Muscle of leg (tissue), 11 donors: ENCODE results near the gene C14orf119. TPM values are rescaled to one million over a fixed set of nuclear protein-coding genes. Genes with fewer than 3 reads are reported as not detected.
A peak's percentile ranks its signal among the peaks of the same experiment; 100 is the strongest.

Experiments used
- DNase-seq: peaks from one replicate; pipeline ENCODE4 v3.0.0; 2013
- H3K27ac ChIP-seq: one replicate; pipeline ENCODE4 v1.5.1; 2013; ENCODE audit warnings: mild to moderate bottlenecking, low read length, control low read depth
- H3K27me3 ChIP-seq: one replicate; pipeline ENCODE4 v1.6.1; 2013; ENCODE audit warnings: low read length; ENCODE audit not compliant: control insufficient read depth, insufficient read depth
- H3K36me3 ChIP-seq: one replicate; pipeline ENCODE4 v1.6.1; 2013; ENCODE audit warnings: low read length; ENCODE audit not compliant: control insufficient read depth, insufficient read depth
- H3K4me1 ChIP-seq: one replicate; pipeline ENCODE4 v1.6.1; 2013; ENCODE audit warnings: low read length; ENCODE audit not compliant: control insufficient read depth, insufficient read depth
- H3K4me3 ChIP-seq: one replicate; pipeline ENCODE4 v1.5.1; 2013; ENCODE audit warnings: low read length, control low read depth
- H3K9me3 ChIP-seq: replicated peaks from 2 replicates; pipeline ENCODE4 v1.6.1; 2013; ENCODE audit warnings: low read depth, low read length; ENCODE audit not compliant: control insufficient read depth
- WGBS: methylation state at CpG from one replicate; pipeline ENCODE4 v1.1.5; 2013; ENCODE audit warnings: missing lambda C conversion rate; ENCODE audit not compliant: insufficient coverage; 5-methylcytosine and 5-hydroxymethylcytosine counted together
- polyA plus RNA-seq, 8 donors: library from polyadenylated mRNA; unstranded; fragments of 120-200 nt; gene quantifications; one replicate each; pipeline versions ENCODE4 v1.2.1 to v1.2.3, GENCODE V29; 2013; ENCODE audit warnings: inconsistent platforms in 1 of 8, low replicate concordance in 1 of 8; ENCODE audit not compliant: insufficient read length in 8 of 8, insufficient read depth in 1 of 8
- total RNA-seq: library from RNA; stranded (reverse); fragments of 120-200 nt; gene quantifications from one replicate; pipeline ENCODE4 v1.2.4, GENCODE V29; 2013

Gene C14orf119
- total and polyA plus RNA-seq, 9 donors, result 46.0 to 68.2 (median 50.9) TPM

GRCh38 chr14:23071244-23071920 is 23.9 kb upstream of the C14orf119 start:
- H3K4me1 ChIP-seq, result peaks cover 26% of the 10 kb centered on the region
- H3K4me3 ChIP-seq, result peak overlapping the region; percentile 74
- H3K27ac ChIP-seq, result peak overlapping the region; percentile 90
- peak; percentile 96 for DNase-seq
- peaks cover 57% of the 10 kb centered on the region for H3K36me3 ChIP-seq
- H3K27me3 ChIP-seq, result no peaks in the 10 kb centered on the region
- 1% methylated on average over 10 of the region's 14 CpGs for WGBS
- H3K9me3 ChIP-seq, result no peaks in the 10 kb centered on the region

DNA sequence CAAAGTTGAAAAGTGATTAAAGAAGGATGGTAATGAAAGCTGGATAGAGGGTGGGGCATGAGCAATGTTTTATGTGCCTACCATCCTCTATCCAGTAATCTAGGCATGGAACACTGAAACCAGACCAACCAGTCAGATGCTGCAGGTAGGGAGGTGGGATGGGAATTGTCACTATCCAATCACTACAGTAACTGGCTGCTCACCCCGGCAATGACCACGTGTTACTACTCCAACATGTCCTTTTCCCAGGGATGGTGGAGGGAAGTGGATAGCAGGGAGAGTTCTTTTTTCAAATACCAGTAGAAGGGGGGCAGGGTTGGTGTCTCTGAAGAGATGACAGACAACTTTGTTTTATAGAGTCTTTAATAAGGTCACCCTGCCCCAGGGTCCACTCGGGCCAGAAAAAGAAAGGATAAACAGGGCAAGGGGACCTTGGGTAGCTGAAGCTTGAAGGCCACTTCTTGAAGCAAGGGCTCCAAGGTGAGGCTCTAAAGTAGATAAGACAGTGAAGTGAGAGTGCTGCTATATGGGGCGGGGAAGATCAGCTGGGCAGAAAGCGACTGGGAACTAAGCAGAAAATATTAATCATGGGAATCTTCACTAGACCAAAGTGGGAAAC is 23.3 kb upstream of the C14orf119 start:
- peak overlapping the region; percentile 73 for H3K27ac ChIP-seq
- DNase-seq, result no peak
- peaks cover 26% of the 10 kb centered on the region for H3K4me1 ChIP-seq
- H3K4me3 ChIP-seq, result peak overlapping the region; percentile 74
- no peaks in the 10 kb centered on the region for H3K27me3 ChIP-seq
- 77% methylated on average over 3 of the region's 5 CpGs for WGBS
- no peaks in the 10 kb centered on the region for H3K9me3 ChIP-seq
- H3K36me3 ChIP-seq, result peaks cover 59% of the 10 kb centered on the region

- Histone ChIP-seq H3K27me3 (no peaks in the 10 kb centered on the region), H3K27ac (no peak overlapping the region), H3K9me3 (no peaks in the 10 kb centered on the region), H3K36me3 (peaks cover 57% of the 10 kb centered on the region), H3K4me3 (no peak overlapping the region), H3K4me1 (peaks cover 18% of the 10 kb centered on the region)
- no CpG with 5 or more reads among the region's 1 CpG for WGBS
- no peak for DNase-seq
Observed at GRCh38 chr14:23074906-23075305, 20.4 kb upstream of the C14orf119 start.

GRCh38 chr14:23076785-23077408 is 18.4 kb upstream of the C14orf119 start:
- H3K4me1 ChIP-seq, result peaks cover 6% of the 10 kb centered on the region
- H3K27me3 ChIP-seq, result no peaks in the 10 kb centered on the region
- H3K4me3 ChIP-seq, result no peak overlapping the region
- H3K36me3 ChIP-seq, result peaks cover 69% of the 10 kb centered on the region
- H3K9me3 ChIP-seq, result no peaks in the 10 kb centered on the region
- DNase-seq, result peak; percentile 44
- no peak overlapping the region for H3K27ac ChIP-seq
- WGBS, result no CpG with 5 or more reads among the region's 5 CpGs

DNA sequence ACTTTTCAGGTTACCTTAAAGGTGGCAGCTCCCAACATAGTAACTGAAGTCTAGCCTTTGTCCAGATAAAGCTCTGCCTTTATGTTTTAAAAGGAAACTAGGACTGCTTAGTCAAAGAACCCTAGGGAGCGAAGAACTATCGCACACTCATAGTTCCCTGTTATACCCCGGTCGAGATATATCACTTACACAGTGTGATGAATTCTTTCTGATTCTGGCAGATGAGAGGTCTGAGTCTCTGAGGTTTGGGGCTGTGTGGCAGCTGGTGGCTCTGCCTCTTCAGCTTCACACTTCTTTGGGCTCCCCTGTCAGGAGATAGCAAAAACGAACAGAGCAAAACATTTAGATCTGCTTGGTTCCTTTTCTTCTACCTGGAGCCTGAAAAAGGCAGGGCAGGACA is 17.3 kb upstream of the C14orf119 start:
- no peaks in the 10 kb centered on the region for H3K9me3 ChIP-seq
- H3K27me3 ChIP-seq, result no peaks in the 10 kb centered on the region
- no peaks in the 10 kb centered on the region for H3K4me1 ChIP-seq
- H3K36me3 ChIP-seq, result peaks cover 66% of the 10 kb centered on the region
- DNase-seq, result no peak
- no peak overlapping the region for H3K4me3 ChIP-seq
- 100% methylated on average over 1 of the region's 5 CpGs for WGBS
- H3K27ac ChIP-seq, result no peak overlapping the region

- H3K36me3 ChIP-seq, result peaks cover 66% of the 10 kb centered on the region
- H3K4me1 ChIP-seq, result no peaks in the 10 kb centered on the region
- no peak overlapping the region for H3K27ac ChIP-seq
- WGBS, result 17% methylated on average over 1 of the region's 2 CpGs
- DNase-seq, result peak; percentile 46
- H3K4me3 ChIP-seq, result no peak overlapping the region
- H3K9me3 ChIP-seq, result no peaks in the 10 kb centered on the region
- no peaks in the 10 kb centered on the region for H3K27me3 ChIP-seq
Observed at GRCh38 chr14:23078692-23079116, 16.6 kb upstream of the C14orf119 start.

DNA sequence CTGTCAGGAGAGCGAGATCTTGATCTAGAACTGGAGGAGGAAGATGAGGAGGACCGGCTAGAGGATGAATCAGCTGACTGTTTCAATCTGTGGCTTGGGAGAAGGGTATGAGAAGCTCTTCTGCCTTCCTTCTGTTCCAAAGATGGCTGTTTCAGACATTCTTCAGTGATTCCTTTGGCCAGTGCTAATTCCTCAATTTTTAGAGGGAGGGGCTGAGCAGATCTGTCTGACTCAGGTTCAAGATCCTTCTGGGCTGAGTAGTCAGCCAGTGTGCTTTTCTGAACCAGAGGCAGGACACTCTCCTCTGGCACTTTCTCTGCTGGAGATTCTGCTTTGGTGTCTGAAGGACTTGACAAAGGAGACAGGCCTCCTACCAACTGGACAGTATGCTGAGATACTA is 15.6 kb upstream of the C14orf119 start:
- H3K27me3 ChIP-seq, result no peaks in the 10 kb centered on the region
- H3K4me1 ChIP-seq, result no peaks in the 10 kb centered on the region
- WGBS, result 83% methylated on average over 2 of the region's 2 CpGs
- DNase-seq, result no peak
- no peak overlapping the region for H3K27ac ChIP-seq
- H3K36me3 ChIP-seq, result peaks cover 62% of the 10 kb centered on the region
- H3K9me3 ChIP-seq, result no peaks in the 10 kb centered on the region
- H3K4me3 ChIP-seq, result no peak overlapping the region

DNA sequence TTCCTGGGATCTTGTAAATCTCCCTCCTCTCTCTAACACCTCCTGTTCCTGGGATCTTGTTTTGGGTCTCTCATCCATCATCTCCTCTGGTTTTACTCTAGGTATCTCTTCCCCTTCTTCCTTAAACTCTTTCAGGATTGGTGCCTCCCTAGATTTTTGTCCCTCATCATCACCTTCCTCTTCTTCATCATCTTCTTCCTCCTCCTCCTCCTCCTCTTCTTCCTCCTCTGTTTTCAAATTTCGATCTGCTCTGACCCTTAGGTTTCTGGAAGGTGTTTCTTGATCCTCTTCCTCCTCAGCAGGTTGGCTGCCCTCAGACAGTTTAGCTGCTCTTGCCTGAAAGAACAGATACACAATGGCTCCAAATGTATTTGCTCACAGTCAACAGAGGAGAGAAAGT is 14.8 kb upstream of the C14orf119 start:
- no peaks in the 10 kb centered on the region for H3K4me1 ChIP-seq
- WGBS, result no CpG with 5 or more reads among the region's 1 CpG
- H3K4me3 ChIP-seq, result no peak overlapping the region
- peaks cover 62% of the 10 kb centered on the region for H3K36me3 ChIP-seq
- DNase-seq, result no peak
- no peak overlapping the region for H3K27ac ChIP-seq
- H3K27me3 ChIP-seq, result no peaks in the 10 kb centered on the region
- no peaks in the 10 kb centered on the region for H3K9me3 ChIP-seq

DNA sequence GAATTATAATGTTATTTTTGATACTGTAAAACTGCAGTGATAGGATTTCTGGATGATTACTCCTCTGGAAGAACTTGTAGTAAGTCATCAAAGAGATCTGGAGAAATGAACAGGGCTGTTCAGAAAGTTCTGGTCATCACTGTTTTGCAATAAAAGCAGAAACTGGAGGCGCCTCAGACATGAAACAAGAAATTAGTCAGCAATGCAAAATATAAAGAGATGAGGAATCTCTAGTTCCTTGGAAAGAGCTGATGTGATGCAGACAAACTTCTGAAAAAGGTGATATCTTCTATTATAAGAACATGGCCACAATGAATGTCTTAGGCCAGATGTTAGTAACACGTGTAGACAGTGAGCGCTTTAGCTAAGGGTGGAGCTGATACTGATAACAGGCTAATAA is 9.8 kb upstream of the C14orf119 start:
- no peak for DNase-seq
- no peaks in the 10 kb centered on the region for H3K4me1 ChIP-seq
- WGBS, result 80% methylated on average over 3 of the region's 3 CpGs
- no peak overlapping the region for H3K27ac ChIP-seq
- peaks cover 48% of the 10 kb centered on the region for H3K36me3 ChIP-seq
- no peak overlapping the region for H3K4me3 ChIP-seq
- H3K9me3 ChIP-seq, result no peaks in the 10 kb centered on the region
- no peaks in the 10 kb centered on the region for H3K27me3 ChIP-seq

DNA sequence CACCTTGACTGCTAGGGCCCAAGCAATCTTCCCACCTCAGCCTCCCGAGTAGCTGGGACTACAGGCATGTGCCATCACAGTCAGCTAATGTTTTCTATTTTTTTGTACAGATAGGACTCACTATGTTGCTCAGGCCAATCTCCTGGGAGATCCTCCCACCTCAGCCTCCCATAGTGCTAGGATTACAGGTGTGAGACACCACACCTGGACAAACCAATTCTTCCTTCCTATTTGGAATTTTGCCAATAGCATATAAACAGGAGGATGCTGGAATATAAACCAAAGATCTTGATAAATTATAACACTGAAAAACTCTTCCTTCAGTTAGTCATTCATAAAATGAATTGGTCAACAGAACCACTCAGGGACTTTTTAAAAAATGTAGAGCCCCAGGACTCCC is 8.7 kb upstream of the C14orf119 start:
- H3K4me1 ChIP-seq, result no peaks in the 10 kb centered on the region
- H3K4me3 ChIP-seq, result no peak overlapping the region
- DNase-seq, result no peak
- WGBS, result no CpG with 5 or more reads among the region's 1 CpG
- no peaks in the 10 kb centered on the region for H3K9me3 ChIP-seq
- H3K27me3 ChIP-seq, result no peaks in the 10 kb centered on the region
- H3K36me3 ChIP-seq, result peaks cover 48% of the 10 kb centered on the region
- no peak overlapping the region for H3K27ac ChIP-seq
